ENCODE measurements around the gene BOLA2B. TPM values are rescaled to one million over a fixed set of nuclear protein-coding genes. Genes with fewer than 3 reads are reported as not detected.
"Not testable (repeated sequence)": the region's sequence is repeated elsewhere in the genome, so short reads cannot be mapped to it uniquely, and the experiment has no call there.

The BOLA2B gene
- total RNA-seq, 1 experiment from 2014 or later = 180 TPM

DNA sequence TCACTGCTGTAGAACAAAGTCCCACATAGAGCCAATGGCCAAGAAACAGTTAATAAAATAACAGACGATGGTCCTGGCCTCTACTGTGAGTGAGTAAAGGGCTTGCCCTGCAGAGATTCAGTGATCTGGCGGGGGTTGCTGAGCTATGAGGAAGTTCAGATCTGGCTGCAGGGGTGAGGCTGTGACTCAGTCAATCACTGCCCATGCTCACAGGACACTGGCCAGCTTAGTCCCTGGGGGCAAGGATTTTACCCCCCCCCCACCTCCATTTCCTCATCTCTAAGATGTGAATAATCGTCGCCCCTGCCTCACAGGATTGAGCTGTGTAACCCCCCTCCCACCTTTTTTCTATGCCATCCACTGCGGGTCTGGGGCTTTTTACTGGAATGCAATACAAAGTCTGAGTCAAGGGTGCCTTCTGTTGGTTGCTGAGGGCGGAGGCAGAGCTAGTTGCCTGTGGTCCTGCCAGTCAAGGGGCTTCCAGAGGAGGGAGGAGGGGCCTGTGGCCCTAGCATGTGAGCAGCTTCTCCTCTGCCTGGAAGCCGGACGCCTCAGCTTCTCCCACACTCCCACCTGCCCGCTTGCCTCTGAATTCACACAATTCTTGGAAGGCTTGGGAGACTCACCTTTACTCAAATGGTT is 13.7 kb upstream of the BOLA2B start:
- intact Hi-C loops (cut with micrococcal nuclease); BruUV-seq (replicated peaks); H3K27me3 ChIP-seq (ENCODE audit: insufficient read depth, low read length); H2AFZ ChIP-seq (ENCODE audit: low read depth, low read length, poor library complexity, severe bottlenecking); H3K36me3 ChIP-seq (ENCODE audit: control insufficient read depth in 1 of 2, insufficient read depth in 2 of 2, low read length in 2 of 2); H3K27ac ChIP-seq (ENCODE audit: low read depth, low read length); POLR2A ChIA-PET; H3K9me3 ChIP-seq (ENCODE audit: control insufficient read depth in 1 of 2, insufficient read depth in 1 of 2, low read depth in 1 of 2, low read length in 2 of 2); H3K4me2 ChIP-seq (ENCODE audit: low read length); H3K79me2 ChIP-seq (ENCODE audit: insufficient read depth, low read length); CTCF ChIA-PET; DNase-seq (ENCODE audit: low read depth, low spot score); H3K9ac ChIP-seq (ENCODE audit: low read length); RAD21 ChIA-PET (ENCODE audit: low non-redundant PET in 1 of 2, low total read pairs in 2 of 2, uncharacterized antibody in 2 of 2, unreplicated experiment in 2 of 2); H4K20me1 ChIP-seq (ENCODE audit: insufficient read depth); H3K4me3 ChIP-seq (replicated peaks in 1 of 2; ENCODE audit: low read depth in 1 of 2, low read length in 2 of 2); H3K9me2 ChIP-seq (ENCODE audit: insufficient read depth); H3K4me1 ChIP-seq (ENCODE audit: control insufficient read depth in 1 of 2, insufficient read depth in 2 of 2, low read length in 2 of 2): not testable (repeated sequence)
- ATAC-seq = peak; percentile 75

DNA sequence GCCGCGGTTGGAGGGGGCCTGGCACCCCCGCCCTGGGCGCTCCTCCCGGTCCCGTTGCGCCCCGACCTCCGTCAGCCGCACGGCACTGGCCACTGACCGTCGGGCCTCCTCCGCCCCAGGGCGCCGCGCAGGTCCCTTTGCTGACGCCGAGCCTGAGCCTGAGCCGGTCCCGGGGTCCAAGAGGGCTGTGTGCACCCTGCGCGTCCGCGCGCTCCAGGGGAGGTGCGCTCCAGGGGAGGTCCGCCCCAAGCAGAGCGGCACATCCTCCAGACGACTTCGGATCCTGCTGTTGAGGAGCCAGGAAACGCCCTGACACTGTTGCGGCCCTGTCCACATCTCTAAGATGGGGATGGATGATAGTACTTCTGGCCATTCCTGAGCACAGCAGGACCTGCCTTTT is 12.8 kb upstream of the BOLA2B start:
- H3K79me2 ChIP-seq (ENCODE audit: insufficient read depth, low read length); H4K20me1 ChIP-seq (ENCODE audit: insufficient read depth); CTCF ChIA-PET; H3K9me2 ChIP-seq (ENCODE audit: insufficient read depth); BruUV-seq (replicated peaks); H3K9me3 ChIP-seq (ENCODE audit: control insufficient read depth in 1 of 2, insufficient read depth in 1 of 2, low read depth in 1 of 2, low read length in 2 of 2); intact Hi-C loops (cut with micrococcal nuclease); H3K36me3 ChIP-seq (ENCODE audit: control insufficient read depth in 1 of 2, insufficient read depth in 2 of 2, low read length in 2 of 2); H3K27ac ChIP-seq (ENCODE audit: low read depth, low read length); DNase-seq (ENCODE audit: low read depth, low spot score); H3K27me3 ChIP-seq (ENCODE audit: insufficient read depth, low read length); POLR2A ChIA-PET; H3K4me1 ChIP-seq (ENCODE audit: control insufficient read depth in 1 of 2, insufficient read depth in 2 of 2, low read length in 2 of 2); RAD21 ChIA-PET (ENCODE audit: low non-redundant PET in 1 of 2, low total read pairs in 2 of 2, uncharacterized antibody in 2 of 2, unreplicated experiment in 2 of 2); H2AFZ ChIP-seq (ENCODE audit: low read depth, low read length, poor library complexity, severe bottlenecking): not testable (repeated sequence)
- H3K4me2 ChIP-seq (ENCODE audit: low read length) = peak overlapping the region; percentile 62
- H3K9ac ChIP-seq (ENCODE audit: low read length) = peak overlapping the region; percentile 33; the same call in 1 of the 2 replicates
- peak; percentile 40 for ATAC-seq
- peak overlapping the region; percentile 39 to 54; a peak in 3 of 4 replicates for H3K4me3 ChIP-seq (replicated peaks in 1 of 2; ENCODE audit: low read depth in 1 of 2, low read length in 2 of 2)

DNA sequence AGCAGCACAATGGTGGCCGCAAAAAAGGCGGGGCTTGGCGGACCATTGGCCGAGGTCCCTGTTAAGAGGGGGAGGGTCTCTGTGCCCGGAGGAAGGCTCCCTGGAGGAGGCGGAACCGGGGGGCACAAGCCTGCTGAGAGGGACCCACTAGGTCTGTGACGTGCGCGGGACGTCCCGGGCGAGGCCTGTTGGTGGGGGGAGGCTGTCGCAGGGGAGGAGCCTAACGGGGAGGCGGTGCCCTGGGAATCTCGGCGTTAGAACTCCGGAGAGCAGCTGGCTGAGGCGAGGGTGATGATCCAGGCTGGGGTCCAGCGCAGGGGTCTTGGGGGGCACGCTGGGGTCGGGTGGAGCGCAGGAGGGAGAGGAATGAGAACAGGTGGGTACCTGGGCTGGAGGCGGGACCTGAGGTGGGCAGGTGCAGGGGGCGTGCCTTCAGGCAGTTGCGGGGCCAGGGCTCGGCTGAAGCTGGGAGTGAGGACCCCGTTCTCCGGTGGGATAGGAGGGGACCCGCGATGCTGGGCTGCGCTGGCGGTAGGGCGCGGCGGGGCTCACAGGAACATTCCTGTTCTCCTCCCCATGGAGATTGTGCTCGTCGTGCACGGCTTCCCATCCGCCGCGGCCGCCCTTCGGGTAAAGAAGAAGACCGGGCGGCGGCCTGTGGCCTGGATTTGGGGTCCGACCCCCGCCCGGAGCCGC is 12.2 kb upstream of the BOLA2B start:
- H3K4me1 ChIP-seq (ENCODE audit: control insufficient read depth in 1 of 2, insufficient read depth in 2 of 2, low read length in 2 of 2); intact Hi-C loops (cut with micrococcal nuclease); H4K20me1 ChIP-seq (ENCODE audit: insufficient read depth); H3K27ac ChIP-seq (ENCODE audit: low read depth, low read length); RAD21 ChIA-PET (ENCODE audit: low non-redundant PET in 1 of 2, low total read pairs in 2 of 2, uncharacterized antibody in 2 of 2, unreplicated experiment in 2 of 2); H3K79me2 ChIP-seq (ENCODE audit: insufficient read depth, low read length); BruUV-seq (replicated peaks); H2AFZ ChIP-seq (ENCODE audit: low read depth, low read length, poor library complexity, severe bottlenecking); H3K27me3 ChIP-seq (ENCODE audit: insufficient read depth, low read length); H3K36me3 ChIP-seq (ENCODE audit: control insufficient read depth in 1 of 2, insufficient read depth in 2 of 2, low read length in 2 of 2); POLR2A ChIA-PET; H3K9me2 ChIP-seq (ENCODE audit: insufficient read depth); DNase-seq (ENCODE audit: low read depth, low spot score); H3K9me3 ChIP-seq (ENCODE audit: control insufficient read depth in 1 of 2, insufficient read depth in 1 of 2, low read depth in 1 of 2, low read length in 2 of 2); CTCF ChIA-PET: not testable (repeated sequence)
- Histone ChIP-seq H3K4me2 (ENCODE audit: low read length) (peak overlapping the region; percentile 62), H3K4me3 (replicated peaks in 1 of 2; ENCODE audit: low read depth in 1 of 2, low read length in 2 of 2) (peak overlapping the region; percentile 39 to 54), H3K9ac (ENCODE audit: low read length) (peak overlapping the region; percentile 33; the same call in 1 of the 2 replicates)
- ATAC-seq = peak; percentile 65

DNA sequence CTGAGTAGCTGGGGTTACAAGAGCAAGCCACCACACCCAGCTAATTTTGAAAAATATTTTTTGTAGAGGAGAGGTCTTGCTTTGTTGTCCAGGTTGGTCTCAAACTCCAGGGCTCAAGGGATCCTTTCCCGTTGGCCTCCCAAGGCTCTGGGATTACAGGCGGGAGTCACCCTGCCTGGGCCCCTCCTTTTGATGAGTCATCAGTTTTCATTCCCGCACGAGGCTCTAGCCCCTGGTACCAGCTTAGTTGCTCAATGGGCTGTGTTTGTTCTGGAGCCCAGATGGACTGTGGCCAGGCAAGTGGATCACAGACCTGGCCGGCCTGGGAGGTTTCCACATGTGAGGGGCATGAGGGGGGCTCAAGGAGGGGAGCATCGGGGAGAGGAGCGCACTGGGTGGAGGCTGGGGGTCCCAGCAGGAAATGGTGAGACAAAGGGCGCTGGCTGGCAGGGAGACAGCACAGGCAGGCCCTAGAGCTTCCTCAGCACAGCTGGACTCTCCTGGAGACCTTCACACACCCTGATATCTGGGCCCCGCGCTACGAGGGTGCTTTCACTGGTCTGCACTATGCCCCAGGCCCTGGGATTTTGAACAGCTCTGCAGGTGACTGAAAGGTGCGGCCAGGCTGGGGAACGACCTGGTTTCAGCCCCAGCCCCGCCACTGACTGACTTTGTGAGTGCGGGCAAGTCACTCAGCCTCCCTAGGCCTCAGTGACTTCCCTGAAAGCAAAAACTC is 6.3 kb upstream of the BOLA2B start:
- H4K20me1 ChIP-seq (ENCODE audit: insufficient read depth); H3K9me2 ChIP-seq (ENCODE audit: insufficient read depth); H3K4me3 ChIP-seq (replicated peaks in 1 of 2; ENCODE audit: low read depth in 1 of 2, low read length in 2 of 2); H3K27ac ChIP-seq (ENCODE audit: low read depth, low read length); RAD21 ChIA-PET (ENCODE audit: low non-redundant PET in 1 of 2, low total read pairs in 2 of 2, uncharacterized antibody in 2 of 2, unreplicated experiment in 2 of 2); BruUV-seq (replicated peaks); POLR2A ChIA-PET; H3K4me2 ChIP-seq (ENCODE audit: low read length); H3K9ac ChIP-seq (ENCODE audit: low read length); H3K27me3 ChIP-seq (ENCODE audit: insufficient read depth, low read length); H3K79me2 ChIP-seq (ENCODE audit: insufficient read depth, low read length); H3K36me3 ChIP-seq (ENCODE audit: control insufficient read depth in 1 of 2, insufficient read depth in 2 of 2, low read length in 2 of 2); intact Hi-C loops (cut with micrococcal nuclease); CTCF ChIA-PET; DNase-seq (ENCODE audit: low read depth, low spot score); H2AFZ ChIP-seq (ENCODE audit: low read depth, low read length, poor library complexity, severe bottlenecking); H3K4me1 ChIP-seq (ENCODE audit: control insufficient read depth in 1 of 2, insufficient read depth in 2 of 2, low read length in 2 of 2); H3K9me3 ChIP-seq (ENCODE audit: control insufficient read depth in 1 of 2, insufficient read depth in 1 of 2, low read depth in 1 of 2, low read length in 2 of 2): not testable (repeated sequence)
- peak; percentile 74 for ATAC-seq
